Stimulated activated CD4-positive, alpha-beta T cell treated with anti-CD3 and anti-CD28 coated beads, Interleukin-1b, Interleukin-23, amount 100 ng/mL, for 24 hours (primary cell): ENCODE measurements around the gene PDE5A.
A peak's percentile ranks its signal among the peaks of the same experiment; 100 is the strongest.
"Not testable (repeated sequence)": the region's sequence is repeated elsewhere in the genome, so short reads cannot be mapped to it uniquely, and the experiment has no call there.

Source experiments
- DNase-seq, 4 experiments: peaks; one replicate each; pipeline ENCODE4 v3.0.0-alpha.2; 2020; ENCODE audit warnings: low read depth in 4 of 4, low spot score in 1 of 4

Gene PDE5A

GRCh38 chr4:119646347-119647071 is 17.9 kb upstream of the PDE5A start:
- DNase-seq: no peak

- no peak for DNase-seq
These were observed 14.9 kb upstream of the PDE5A start for GRCh38 chr4:119643306-119644042.

- DNase-seq: no peak
These were observed 13.2 kb upstream of the PDE5A start for GRCh38 chr4:119641765-119642164.

- DNase-seq: no peak
These were observed 9.8 kb upstream of the PDE5A start for GRCh38 chr4:119638359-119638758.

GRCh38 chr4:119636851-119637250 is 8.2 kb upstream of the PDE5A start:
- DNase-seq: not testable (repeated sequence)

GRCh38 chr4:119632216-119632615 is 3.6 kb upstream of the PDE5A start:
- DNase-seq: no peak

GRCh38 chr4:119629142-119629471 is 503 bp upstream of the PDE5A start:
- DNase-seq: no peak

- peak in 3 of 4 experiments; percentile 27 to 41 (median 31) for DNase-seq
These were observed 1.0 kb downstream of the PDE5A start for GRCh38 chr4:119627267-119628255.

- DNase-seq: no peak
These were observed 1.7 kb downstream of the PDE5A start for GRCh38 chr4:119626943-119627266.

- no peak for DNase-seq
These were observed 2.2 kb downstream of the PDE5A start for GRCh38 chr4:119626420-119626819.

- no peak for DNase-seq
These were observed 2.8 kb downstream of the PDE5A start for GRCh38 chr4:119625761-119626160.

GRCh38 chr4:119624356-119624755 is 4.2 kb downstream of the PDE5A start:
- no peak for DNase-seq

- no peak for DNase-seq
These were observed 5.6 kb downstream of the PDE5A start for GRCh38 chr4:119623025-119623424.

GRCh38 chr4:119615068-119615719 is 13.4 kb downstream of the PDE5A start:
- DNase-seq: no peak

GRCh38 chr4:119604266-119604665 is 24.3 kb downstream of the PDE5A start:
- no peak for DNase-seq

- no peak for DNase-seq
These were observed 26.2 kb downstream of the PDE5A start for GRCh38 chr4:119602366-119602765.

- DNase-seq: no peak
These were observed 30.1 kb downstream of the PDE5A start for GRCh38 chr4:119598521-119598920.

- DNase-seq: no peak
These were observed 31.2 kb downstream of the PDE5A start for GRCh38 chr4:119597377-119597776.

- no peak for DNase-seq
These were observed 34.9 kb downstream of the PDE5A start for GRCh38 chr4:119593698-119594097.

GRCh38 chr4:119592830-119593229 is 35.8 kb downstream of the PDE5A start:
- no peak for DNase-seq

- DNase-seq: no peak
These were observed 39.4 kb downstream of the PDE5A start for GRCh38 chr4:119589165-119589564.
